Activated CD8-positive, alpha-beta T cell treated with anti-CD3 and anti-CD28 coated beads for 36 hours (primary cell): ENCODE results near the gene USP4. TPM values are rescaled to one million over a fixed set of nuclear protein-coding genes. Genes with fewer than 3 reads are reported as not detected.
"Not testable (repeated sequence)": the region's sequence is repeated elsewhere in the genome, so short reads cannot be mapped to it uniquely, and the experiment has no call there.

Experiments used
- ATAC-seq: fragments of 200-7000 bp; cut with Tn5 transposase; one replicate; pipeline ENCODE4 v1.10.0; 2021; ENCODE audit warnings: mild to moderate bottlenecking, moderate library complexity
- CTCF ChIA-PET: fragments of 350-600 bp; sonication (Branson Sonifier 250); formaldehyde crosslinking; loops from one replicate; lab custom pipeline; 2021; ENCODE audit warnings: antibody characterized with exemption; lab: Charles Lee
- POLR2A ChIA-PET: fragments of 350-600 bp; sonication (Branson Sonifier 250); formaldehyde crosslinking; loops from one replicate; lab custom pipeline; 2021; ENCODE audit warnings: antibody characterized with exemption; lab: Charles Lee
- DNase-seq: peaks from one replicate; pipeline ENCODE4 v3.0.0-alpha.2; 2020
- H3K27ac Mint-ChIP-seq: one replicate; pipeline ENCODE4 v1.8.0; 2021; ENCODE audit warnings: mild to moderate bottlenecking, mixed read lengths
- H3K27me3 Mint-ChIP-seq: one replicate; pipeline ENCODE4 v1.8.0; 2021; ENCODE audit warnings: mixed read lengths
- H3K36me3 Mint-ChIP-seq: one replicate; pipeline ENCODE4 v1.8.0; 2021; ENCODE audit warnings: low read depth, mixed read lengths
- H3K4me1 Mint-ChIP-seq: one replicate; pipeline ENCODE4 v1.8.0; 2021; ENCODE audit warnings: low read depth, mixed read lengths
- H3K4me3 Mint-ChIP-seq: one replicate; pipeline ENCODE4 v1.8.0; 2021; ENCODE audit warnings: mild to moderate bottlenecking, moderate library complexity, mixed read lengths
- H3K9me3 Mint-ChIP-seq: one replicate; pipeline ENCODE4 v1.8.0; 2021; ENCODE audit warnings: mixed read lengths
- CTCF ChIP-seq: fragments of 200-600 bp; IDR thresholded peaks from one replicate; pipeline ENCODE4 v1.8.0; 2022; ENCODE audit warnings: antibody characterized with exemption, mild to moderate bottlenecking
- intact Hi-C: fragments of 100-400 bp; cut with micrococcal nuclease; formaldehyde crosslinking; loops from one replicate; pipeline ENCODE4 v1.10.0; 2022
- total RNA-seq, 2 experiments: library from RNA; stranded (reverse); gene quantifications; one replicate each; pipeline ENCODE4 v1.2.3, GENCODE V29; 2021

Gene USP4
- total RNA-seq, 2 experiments from 2014 or later = 62.4 to 67.8 TPM

GRCh38 chr3:49352281-49352680 is 12.4 kb upstream of the USP4 start:
- intact Hi-C loops = no loop called here
- no peaks in the 10 kb centered on the region for H3K9me3 Mint-ChIP-seq
- peaks cover 12% of the 10 kb centered on the region for H3K4me1 Mint-ChIP-seq
- no peak overlapping the region for H3K4me3 Mint-ChIP-seq
- TF ChIP-seq CTCF = no peak
- H3K36me3 Mint-ChIP-seq = peaks cover 17% of the 10 kb centered on the region
- peak overlapping the region; percentile 1 for H3K27ac Mint-ChIP-seq
- ChIA-PET CTCF (interaction anchor here (1.0 to 1.3 kb wide), 2 partner anchors 12 to 97 kb away, joined by 4 to 5 read pairs; no protein-coding TSS in a partner anchor), POLR2A (interaction anchor here (1.1 to 4.0 kb wide), 3 partner anchors 9 to 27 kb away, joined by 3 to 15 read pairs (median 3); partner anchors contain the start of gene USP4)
- no peak for ATAC-seq
- no peaks in the 10 kb centered on the region for H3K27me3 Mint-ChIP-seq
- DNase-seq = no peak

- ATAC-seq (no peak), DNase-seq (no peak)
- no peak for TF ChIP-seq CTCF
- H3K4me1 Mint-ChIP-seq = peaks cover 11% of the 10 kb centered on the region
- H3K27ac Mint-ChIP-seq = no peak overlapping the region
- ChIA-PET POLR2A (interaction anchor here (0.5 to 4.0 kb wide), 4 partner anchors 8 to 28 kb away, joined by 3 to 15 read pairs (median 3); partner anchors contain the start of gene USP4), CTCF (interaction anchor here (1.1 to 1.3 kb wide), 2 partner anchors 12 to 98 kb away, joined by 4 read pairs; partner anchors contain the start of gene USP4)
- H3K27me3 Mint-ChIP-seq = no peaks in the 10 kb centered on the region
- no peaks in the 10 kb centered on the region for H3K9me3 Mint-ChIP-seq
- no peak overlapping the region for H3K4me3 Mint-ChIP-seq
- intact Hi-C loops = no loop called here
- peaks cover 14% of the 10 kb centered on the region for H3K36me3 Mint-ChIP-seq
These were observed 11.7 kb upstream of the USP4 start for GRCh38 chr3:49351521-49352011.

- no peaks in the 10 kb centered on the region for H3K27me3 Mint-ChIP-seq
- no peaks in the 10 kb centered on the region for H3K9me3 Mint-ChIP-seq
- ChIA-PET POLR2A (interaction anchor here (1.0 to 4.0 kb wide), 2 partner anchors 10 to 18 kb away, joined by 3 to 15 read pairs; partner anchors contain the start of gene USP4), CTCF (interaction anchor here (0.6 to 1.8 kb wide), 2 partner anchors 9 to 29 kb away, joined by 3 to 7 read pairs; partner anchors contain the start of gene USP4)
- intact Hi-C loops = no loop called here
- H3K36me3 Mint-ChIP-seq = peaks cover 2% of the 10 kb centered on the region
- H3K4me3 Mint-ChIP-seq = no peak overlapping the region
- H3K4me1 Mint-ChIP-seq = peaks cover 11% of the 10 kb centered on the region
- no peak for DNase-seq
- TF ChIP-seq CTCF = no peak
- H3K27ac Mint-ChIP-seq = no peak overlapping the region
- no peak for ATAC-seq
These were observed 9.7 kb upstream of the USP4 start for GRCh38 chr3:49349348-49350114.

- H3K27ac Mint-ChIP-seq, H3K9me3 Mint-ChIP-seq, POLR2A ChIA-PET, ATAC-seq, H3K36me3 Mint-ChIP-seq, intact Hi-C loops, DNase-seq, H3K27me3 Mint-ChIP-seq, H3K4me3 Mint-ChIP-seq: not testable (repeated sequence)
- CTCF ChIA-PET = interaction anchor here (0.6 to 1.8 kb wide), 2 partner anchors 8 to 51 kb away, joined by 4 to 7 read pairs; partner anchors contain the start of gene USP4
- peaks cover 10% of the 10 kb centered on the region for H3K4me1 Mint-ChIP-seq
These were observed 8.5 kb upstream of the USP4 start for GRCh38 chr3:49348361-49348760.

- no peak for TF ChIP-seq CTCF
- DNase-seq (no peak), ATAC-seq (no peak)
- Mint-ChIP-seq H3K27me3 (no peaks in the 10 kb centered on the region), H3K4me3 (no peak overlapping the region), H3K4me1 (peaks cover 18% of the 10 kb centered on the region), H3K36me3 (no peaks in the 10 kb centered on the region), H3K9me3 (no peaks in the 10 kb centered on the region), H3K27ac (no peak overlapping the region)
- ChIA-PET POLR2A (no interaction called here), CTCF (no interaction called here)
- intact Hi-C loops = no loop called here
These were observed 7.0 kb upstream of the USP4 start for GRCh38 chr3:49346797-49347251.
